Measurements from ENCODE around the gene HUNK.

GRCh38 chr21:32021319-32021994 is 148.6 kb downstream of the HUNK start:
- no peak for TF ChIP-seq EP300 (IDR thresholded peaks at IDR 0.05; ENCODE audit: borderline replicate concordance)
- TF ChIP-seq TEAD4 (IDR thresholded peaks at IDR 0.05) = no peak
- TF ChIP-seq TAF1 (IDR thresholded peaks at IDR 0.05; ENCODE audit: low read depth) = no peak
- TF ChIP-seq, protein P1, sequence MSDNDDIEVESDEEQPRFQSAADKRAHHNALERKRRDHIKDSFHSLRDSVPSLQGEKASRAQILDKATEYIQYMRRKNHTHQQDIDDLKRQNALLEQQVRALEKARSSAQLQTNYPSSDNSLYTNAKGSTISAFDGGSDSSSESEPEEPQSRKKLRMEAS (IDR thresholded peaks at IDR 0.05) = no peak
- no peak for TF ChIP-seq FOXM1 (IDR thresholded peaks at IDR 0.05; ENCODE audit: borderline replicate concordance, low read depth)
- no peak for TF ChIP-seq CREB1 (IDR thresholded peaks at IDR 0.05; ENCODE audit: low read depth)
- no peak for TF ChIP-seq RAD21 (IDR thresholded peaks at IDR 0.05; ENCODE audit: low read depth)
